Osteocyte (in vitro differentiated cells): ENCODE measurements around the gene TXNRD3. TPM values are rescaled to one million over a fixed set of nuclear protein-coding genes. Genes with fewer than 3 reads are reported as not detected.

Experiments
- DNase-seq: peaks from one replicate; pipeline ENCODE4 v3.0.0; 2021; ENCODE audit warnings: mixed read lengths; ENCODE audit not compliant: unreplicated experiment; ENCODE audit errors: extremely low spot score
- H3K27ac Mint-ChIP-seq: one replicate; pipeline ENCODE4 v1.8.0; 2021; ENCODE audit warnings: mild to moderate bottlenecking, mixed read lengths; ENCODE audit not compliant: unreplicated experiment
- H3K27me3 Mint-ChIP-seq: one replicate; pipeline ENCODE4 v1.8.0; 2021; ENCODE audit warnings: mixed read lengths; ENCODE audit not compliant: unreplicated experiment
- H3K36me3 Mint-ChIP-seq: one replicate; pipeline ENCODE4 v1.8.0; 2021; ENCODE audit warnings: mixed read lengths; ENCODE audit not compliant: unreplicated experiment
- H3K4me1 Mint-ChIP-seq: one replicate; pipeline ENCODE4 v1.8.0; 2021; ENCODE audit warnings: mixed read lengths; ENCODE audit not compliant: unreplicated experiment
- H3K4me3 Mint-ChIP-seq: one replicate; pipeline ENCODE4 v1.8.0; 2021; ENCODE audit warnings: mild to moderate bottlenecking, moderate library complexity, mixed read lengths; ENCODE audit not compliant: unreplicated experiment
- H3K9me3 Mint-ChIP-seq: one replicate; pipeline ENCODE4 v1.8.0; 2021; ENCODE audit warnings: mixed read lengths; ENCODE audit not compliant: unreplicated experiment
- total RNA-seq: library from RNA; stranded (reverse); gene quantifications from 2 replicates; pipeline ENCODE4 v1.2.1, GENCODE V29; 2021
- TF ChIP-seq, protein P1 (sequence below): fragments of 200-600 bp; sonication (generic); IDR thresholded peaks from 2 replicates; pipeline ENCODE4 v1.5.0; 2021; ENCODE audit warnings: antibody characterized with exemption, mild to moderate bottlenecking, moderate library complexity

Gene TXNRD3
- total RNA-seq, 1 donor from 2014 or later = 17.6 TPM

DNA sequence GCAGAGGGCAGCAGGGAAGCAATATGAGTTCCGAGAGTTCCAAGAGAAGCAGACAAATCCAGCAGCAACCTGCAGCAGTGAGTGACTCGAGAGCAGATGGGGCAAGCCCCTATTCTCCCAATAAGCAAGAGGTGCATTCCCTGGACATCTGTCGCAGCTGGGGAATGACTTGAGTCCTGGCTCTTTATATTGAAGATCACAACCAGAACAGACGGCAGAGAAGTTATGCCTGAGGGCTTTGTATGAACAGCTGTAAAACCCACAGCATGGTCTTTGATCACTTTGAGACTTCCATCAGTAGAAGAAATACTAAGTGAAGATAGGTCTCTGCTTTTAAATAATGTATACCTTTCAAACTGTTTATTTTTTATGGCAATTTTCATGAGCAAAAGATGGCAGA is 72.6 kb downstream of the TXNRD3 start:
- no peak overlapping the region for H3K4me3 Mint-ChIP-seq
- H3K36me3 Mint-ChIP-seq = peaks cover under 1% of the 10 kb centered on the region
- no peaks in the 10 kb centered on the region for H3K4me1 Mint-ChIP-seq
- no peak for DNase-seq
- H3K27ac Mint-ChIP-seq = no peak overlapping the region
- TF ChIP-seq, protein P1, sequence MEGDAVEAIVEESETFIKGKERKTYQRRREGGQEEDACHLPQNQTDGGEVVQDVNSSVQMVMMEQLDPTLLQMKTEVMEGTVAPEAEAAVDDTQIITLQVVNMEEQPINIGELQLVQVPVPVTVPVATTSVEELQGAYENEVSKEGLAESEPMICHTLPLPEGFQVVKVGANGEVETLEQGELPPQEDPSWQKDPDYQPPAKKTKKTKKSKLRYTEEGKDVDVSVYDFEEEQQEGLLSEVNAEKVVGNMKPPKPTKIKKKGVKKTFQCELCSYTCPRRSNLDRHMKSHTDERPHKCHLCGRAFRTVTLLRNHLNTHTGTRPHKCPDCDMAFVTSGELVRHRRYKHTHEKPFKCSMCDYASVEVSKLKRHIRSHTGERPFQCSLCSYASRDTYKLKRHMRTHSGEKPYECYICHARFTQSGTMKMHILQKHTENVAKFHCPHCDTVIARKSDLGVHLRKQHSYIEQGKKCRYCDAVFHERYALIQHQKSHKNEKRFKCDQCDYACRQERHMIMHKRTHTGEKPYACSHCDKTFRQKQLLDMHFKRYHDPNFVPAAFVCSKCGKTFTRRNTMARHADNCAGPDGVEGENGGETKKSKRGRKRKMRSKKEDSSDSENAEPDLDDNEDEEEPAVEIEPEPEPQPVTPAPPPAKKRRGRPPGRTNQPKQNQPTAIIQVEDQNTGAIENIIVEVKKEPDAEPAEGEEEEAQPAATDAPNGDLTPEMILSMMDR = no peak
- peaks cover 21% of the 10 kb centered on the region for H3K27me3 Mint-ChIP-seq
- peaks cover 26% of the 10 kb centered on the region for H3K9me3 Mint-ChIP-seq

DNA sequence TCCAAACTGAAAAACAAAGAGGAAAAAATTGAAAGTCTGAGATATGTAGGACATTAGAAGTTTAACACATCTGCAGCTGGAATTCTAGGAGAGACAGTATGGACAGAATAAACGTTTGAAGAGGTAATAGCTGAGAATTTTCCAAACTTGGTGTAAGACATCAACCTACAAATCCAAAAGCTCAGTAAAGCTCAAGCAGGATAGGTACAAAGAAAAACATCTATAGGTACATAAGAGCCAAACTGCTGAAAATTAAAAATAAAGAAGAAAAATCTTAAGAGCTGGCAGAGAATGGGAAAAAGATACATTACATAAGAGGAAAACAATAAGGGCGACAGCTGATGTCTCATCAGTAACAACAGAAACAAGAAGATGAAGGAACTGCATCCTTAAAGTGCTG is 73.4 kb downstream of the TXNRD3 start:
- H3K4me1 Mint-ChIP-seq = no peaks in the 10 kb centered on the region
- peaks cover 21% of the 10 kb centered on the region for H3K27me3 Mint-ChIP-seq
- TF ChIP-seq, protein P1 = no peak
- no peak overlapping the region for H3K27ac Mint-ChIP-seq
- no peak overlapping the region for H3K4me3 Mint-ChIP-seq
- peaks cover 1% of the 10 kb centered on the region for H3K36me3 Mint-ChIP-seq
- no peak for DNase-seq
- H3K9me3 Mint-ChIP-seq = peaks cover 24% of the 10 kb centered on the region

DNA sequence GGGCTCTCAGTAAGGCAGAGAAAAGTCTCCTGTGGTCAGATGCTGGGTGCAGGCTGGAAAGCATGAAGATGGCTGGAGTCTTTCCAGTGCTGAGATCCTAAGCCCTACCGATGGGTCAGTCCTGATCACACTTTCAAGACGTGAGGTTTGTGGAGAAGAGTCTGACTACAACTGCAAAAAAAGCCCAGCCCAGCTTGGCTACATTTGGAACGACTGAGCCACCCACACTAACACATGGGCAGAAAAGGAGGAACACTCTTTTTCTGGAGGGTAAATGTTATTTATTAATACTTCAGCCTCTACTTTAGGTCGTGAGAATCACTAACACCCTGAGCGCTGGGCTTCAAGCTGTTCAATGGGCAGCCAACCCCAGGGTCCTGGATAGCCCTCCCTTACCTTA is 74.2 kb downstream of the TXNRD3 start:
- TF ChIP-seq, protein P1 = no peak
- Mint-ChIP-seq H3K36me3 (peaks cover 1% of the 10 kb centered on the region), H3K4me3 (no peak overlapping the region), H3K27me3 (peaks cover 21% of the 10 kb centered on the region), H3K27ac (no peak overlapping the region), H3K9me3 (peaks cover 22% of the 10 kb centered on the region), H3K4me1 (no peaks in the 10 kb centered on the region)
- DNase-seq = no peak

GRCh38 chr3:126578702-126579101 is 76.2 kb downstream of the TXNRD3 start:
- peaks cover 27% of the 10 kb centered on the region for H3K27me3 Mint-ChIP-seq
- DNase-seq = no peak
- peaks cover 14% of the 10 kb centered on the region for H3K9me3 Mint-ChIP-seq
- H3K36me3 Mint-ChIP-seq = peaks cover 1% of the 10 kb centered on the region
- no peak overlapping the region for H3K27ac Mint-ChIP-seq
- no peak overlapping the region for H3K4me3 Mint-ChIP-seq
- TF ChIP-seq, protein P1 = no peak
- H3K4me1 Mint-ChIP-seq = no peaks in the 10 kb centered on the region

DNA sequence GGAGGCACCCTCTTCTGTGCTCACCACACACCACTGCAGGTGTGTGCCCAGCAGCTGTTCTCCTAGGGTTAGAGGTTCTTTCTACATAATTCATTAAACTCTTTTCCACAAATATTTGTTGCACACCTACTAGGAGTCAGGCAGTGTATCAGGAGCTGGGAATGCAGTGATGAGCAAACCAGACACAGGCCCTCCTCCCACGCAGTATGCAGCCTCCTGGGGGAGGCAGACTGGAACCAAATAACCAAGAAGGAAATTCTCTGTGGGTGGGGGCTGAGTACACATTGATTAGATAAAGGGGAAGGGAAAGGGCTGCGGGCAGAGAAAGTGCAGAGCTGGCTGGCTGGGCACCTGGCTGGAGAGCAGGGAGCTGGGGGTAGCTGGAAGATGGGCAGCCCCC is 77.7 kb downstream of the TXNRD3 start:
- H3K9me3 Mint-ChIP-seq = peaks cover 13% of the 10 kb centered on the region
- no peak overlapping the region for H3K27ac Mint-ChIP-seq
- TF ChIP-seq, protein P1 = no peak
- DNase-seq = no peak
- H3K4me3 Mint-ChIP-seq = no peak overlapping the region
- no peaks in the 10 kb centered on the region for H3K4me1 Mint-ChIP-seq
- H3K27me3 Mint-ChIP-seq = peaks cover 24% of the 10 kb centered on the region
- H3K36me3 Mint-ChIP-seq = peaks cover 1% of the 10 kb centered on the region
